K562 (cell line): ENCODE data around the gene SLC35G2. TPM values are rescaled to one million over a fixed set of nuclear protein-coding genes. Genes with fewer than 3 reads are reported as not detected.

Experiments
- CCNT2 ChIP-seq: IDR thresholded peaks from 2 replicates; pipeline ENCODE4 v1.6.1; 2011; ENCODE audit warnings: borderline replicate concordance, low read depth, mild to moderate bottlenecking, moderate library complexity, mixed read lengths, low read length; ENCODE audit not compliant: insufficient read length; ENCODE audit errors: extremely low read depth
- KDM1A ChIP-seq, 2 experiments: fragments of 450-650 bp; IDR thresholded peaks; 2 replicates each; pipeline ENCODE4 v1.6.1; 2016; ENCODE audit warnings: mild to moderate bottlenecking in 2 of 2
- KLF1 ChIP-seq: fragments of 450-650 bp; IDR thresholded peaks from 2 replicates; pipeline ENCODE4 v1.6.1; 2016; ENCODE audit warnings: missing genetic modification characterization, missing compliant biosample characterization
- MYBL2 ChIP-seq, 2 experiments: fragments of 450-650 bp in 1 of 2; sonication (generic) in 1 of 2; formaldehyde crosslinking in 1 of 2; IDR thresholded peaks; 2 replicates each; pipeline versions ENCODE4 v1.6.1 to v1.8.1; 2017 to 2022; ENCODE audit warnings: borderline replicate concordance in 1 of 2, inconsistent platforms in 1 of 2, low read depth in 1 of 2, mild to moderate bottlenecking in 1 of 2, missing genetic modification reagents in 1 of 2, moderate library complexity in 1 of 2
- NFRKB ChIP-seq: fragments of 450-650 bp; IDR thresholded peaks from 2 replicates; pipeline ENCODE4 v1.6.1; 2016; ENCODE audit warnings: low read depth
- PBX2 ChIP-seq, 2 experiments: IDR thresholded peaks in 1 of 2; conservative IDR thresholded peaks in 1 of 2; 2 replicates each; pipeline ENCODE4 v1.6.1; 2016; ENCODE audit warnings: low read depth in 2 of 2, mild to moderate bottlenecking in 1 of 2, missing compliant biosample characterization in 1 of 2, missing genetic modification characterization in 1 of 2, moderate library complexity in 1 of 2
- RAD21 ChIP-seq, 2 experiments: fragments of 250-450 bp in 1 of 2; fragments of 450-650 bp in 1 of 2; sonication (Bioruptor Pico) in 1 of 2; formaldehyde crosslinking in 1 of 2; IDR thresholded peaks in 1 of 2; conservative IDR thresholded peaks in 1 of 2; 2 replicates each; pipeline versions ENCODE4 v1.4.0 to v1.8.0; 2020 to 2022; ENCODE audit warnings: mild to moderate bottlenecking in 2 of 2, moderate library complexity in 1 of 2
- SUPT5H ChIP-seq: fragments of 450-650 bp; IDR thresholded peaks from 2 replicates; pipeline ENCODE4 v1.6.1; 2016
- ZBTB12 ChIP-seq: fragments of 250-450 bp; sonication (Bioruptor Pico); IDR thresholded peaks from 2 replicates; pipeline ENCODE4 v1.4.0; 2020
- ZFP36 ChIP-seq: fragments of 150-350 bp; IDR thresholded peaks from 2 replicates; pipeline ENCODE4 v1.6.1; 2018; ENCODE audit warnings: low read length, low read depth; ENCODE audit not compliant: partially characterized antibody
- ZNF274 ChIP-seq: IDR thresholded peaks from 2 replicates; pipeline ENCODE4 v1.6.1; 2011; ENCODE audit warnings: low read depth, mild to moderate bottlenecking, low read length, moderate library complexity, borderline replicate concordance
- polyA plus RNA-seq, 8 experiments: library from polyadenylated mRNA; depleted of rRNA in 4 of 8; stranded (reverse) in 5 of 8; unstranded in 3 of 8; fragments of >200 nt; fragmentation: Nextera tagmentation in 2 of 8; fragmentation: Illumina TruSeq in 1 of 8; extraction: Ambion mirVana in 2 of 8; extraction: Trizol in 1 of 8; gene quantifications; 2 replicates each; pipeline versions ENCODE4 v1.2.1 to v1.2.3, GENCODE V29; 2011 to 2014; ENCODE audit warnings: inconsistent platforms in 1 of 8, missing spikeins in 1 of 8
- total RNA-seq, 7 experiments: library from RNA; depleted of rRNA in 6 of 7; stranded (reverse); fragments of >200 nt in 6 of 7; fragmentation: Illumina TruSeq in 2 of 7; extraction: Trizol in 2 of 7; gene quantifications; 2 replicates each; pipeline versions ENCODE4 v1.2.1 to v1.2.3, GENCODE V29; 2011 to 2021; ENCODE audit warnings: low replicate concordance in 1 of 7
- TF ChIP-seq, protein P1 (sequence below): fragments of 250-450 bp; sonication (Bioruptor Pico); IDR thresholded peaks from 2 replicates; pipeline ENCODE4 v1.4.0; 2020; ENCODE audit warnings: borderline replicate concordance
- TF ChIP-seq, protein P2 (sequence below): fragments of 250-450 bp; sonication (Bioruptor Pico); IDR thresholded peaks from 2 replicates; pipeline ENCODE4 v1.5.0; 2021
- TF ChIP-seq, protein P3 (sequence below): sonication (generic); formaldehyde crosslinking; IDR thresholded peaks from 2 replicates; pipeline ENCODE4 v1.8.0; 2022; ENCODE audit warnings: mild to moderate bottlenecking, missing genetic modification reagents

The SLC35G2 gene
- total and polyA plus RNA-seq, 9 of the 15 experiments (the other 6 are each of a cell fraction or from before 2014, with no cell fraction given): 2.6 to 5.9 (median 3.2) TPM

- TF ChIP-seq RAD21 (CRISPR knock-in tag; conservative IDR thresholded peaks at IDR 0.05 in 1 of 2, IDR thresholded peaks at IDR 0.05 in 1 of 2) (no peak), KLF1 (tag) (no peak), SUPT5H (no peak), ZFP36 (no peak), ZNF274 (no peak), MYBL2 (IDR thresholded peaks at IDR 0.05; ENCODE audit: low read depth) (peak; percentile 72), MYBL2 (CRISPR knock-in tag; IDR thresholded peaks at IDR 0.05; ENCODE audit: borderline replicate concordance) (no peak), KDM1A (IDR thresholded peaks at IDR 0.05) (no peak), CCNT2 (no peak), ZBTB12 (CRISPR knock-in tag) (no peak), PBX2 (CRISPR knock-in tag; IDR thresholded peaks at IDR 0.05; ENCODE audit: low read depth) (no peak), PBX2 (tag; conservative IDR thresholded peaks at IDR 0.05; ENCODE audit: low read depth) (peak; percentile 87), NFRKB (no peak)
- TF ChIP-seq, protein P1, sequence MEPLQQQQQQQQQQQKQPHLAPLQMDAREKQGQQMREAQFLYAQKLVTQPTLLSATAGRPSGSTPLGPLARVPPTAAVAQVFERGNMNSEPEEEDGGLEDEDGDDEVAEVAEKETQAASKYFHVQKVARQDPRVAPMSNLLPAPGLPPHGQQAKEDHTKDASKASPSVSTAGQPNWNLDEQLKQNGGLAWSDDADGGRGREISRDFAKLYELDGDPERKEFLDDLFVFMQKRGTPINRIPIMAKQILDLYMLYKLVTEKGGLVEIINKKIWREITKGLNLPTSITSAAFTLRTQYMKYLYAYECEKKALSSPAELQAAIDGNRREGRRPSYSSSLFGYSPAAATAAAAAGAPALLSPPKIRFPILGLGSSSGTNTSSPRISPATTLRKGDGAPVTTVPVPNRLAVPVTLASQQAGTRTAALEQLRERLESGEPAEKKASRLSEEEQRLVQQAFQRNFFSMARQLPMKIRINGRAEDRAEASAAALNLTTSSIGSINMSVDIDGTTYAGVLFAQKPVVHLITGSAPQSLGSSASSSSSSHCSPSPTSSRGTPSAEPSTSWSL (CRISPR knock-in tag): no peak
- TF ChIP-seq, protein P2, sequence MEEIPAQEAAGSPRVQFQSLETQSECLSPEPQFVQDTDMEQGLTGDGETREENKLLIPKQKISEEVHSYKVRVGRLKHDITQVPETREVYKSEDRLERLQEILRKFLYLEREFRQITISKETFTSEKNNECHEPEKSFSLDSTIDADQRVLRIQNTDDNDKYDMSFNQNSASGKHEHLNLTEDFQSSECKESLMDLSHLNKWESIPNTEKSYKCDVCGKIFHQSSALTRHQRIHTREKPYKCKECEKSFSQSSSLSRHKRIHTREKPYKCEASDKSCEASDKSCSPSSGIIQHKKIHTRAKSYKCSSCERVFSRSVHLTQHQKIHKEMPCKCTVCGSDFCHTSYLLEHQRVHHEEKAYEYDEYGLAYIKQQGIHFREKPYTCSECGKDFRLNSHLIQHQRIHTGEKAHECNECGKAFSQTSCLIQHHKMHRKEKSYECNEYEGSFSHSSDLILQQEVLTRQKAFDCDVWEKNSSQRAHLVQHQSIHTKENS (CRISPR knock-in tag): no peak
- TF ChIP-seq, protein P3, sequence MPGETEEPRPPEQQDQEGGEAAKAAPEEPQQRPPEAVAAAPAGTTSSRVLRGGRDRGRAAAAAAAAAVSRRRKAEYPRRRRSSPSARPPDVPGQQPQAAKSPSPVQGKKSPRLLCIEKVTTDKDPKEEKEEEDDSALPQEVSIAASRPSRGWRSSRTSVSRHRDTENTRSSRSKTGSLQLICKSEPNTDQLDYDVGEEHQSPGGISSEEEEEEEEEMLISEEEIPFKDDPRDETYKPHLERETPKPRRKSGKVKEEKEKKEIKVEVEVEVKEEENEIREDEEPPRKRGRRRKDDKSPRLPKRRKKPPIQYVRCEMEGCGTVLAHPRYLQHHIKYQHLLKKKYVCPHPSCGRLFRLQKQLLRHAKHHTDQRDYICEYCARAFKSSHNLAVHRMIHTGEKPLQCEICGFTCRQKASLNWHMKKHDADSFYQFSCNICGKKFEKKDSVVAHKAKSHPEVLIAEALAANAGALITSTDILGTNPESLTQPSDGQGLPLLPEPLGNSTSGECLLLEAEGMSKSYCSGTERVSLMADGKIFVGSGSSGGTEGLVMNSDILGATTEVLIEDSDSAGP (CRISPR knock-in tag): no peak
These were observed 20.0 kb downstream of the SLC35G2 start (continued) for GRCh38 chr3:136838641-136839555.
